Adrenal gland (tissue), 5 donors: ENCODE measurements around the gene B9D1.

Experiments used
- CTCF ChIP-seq, 6 experiments: fragments of 450-650 bp in 4 of 6; fragments of 200-600 bp in 2 of 6; sonication (generic) in 1 of 6; IDR thresholded peaks; 1 replicate in 5 of 6; 2 replicates in 1 of 6; pipeline versions ENCODE4 v1.5.1 to v1.8.0; 2016 to 2021; ENCODE audit warnings: antibody characterized with exemption in 6 of 6, mild to moderate bottlenecking in 2 of 6, moderate library complexity in 1 of 6
- POLR2A ChIP-seq, 2 donors: fragments of 450-650 bp; IDR thresholded peaks; one replicate each; pipeline ENCODE4 v1.6.1; 2017; ENCODE audit warnings: antibody characterized with exemption in 2 of 2, mild to moderate bottlenecking in 2 of 2, moderate library complexity in 1 of 2
- donor health status: DM: no; HTN: no; CAD: no.

GRCh38 chr17:19301274-19301951 lies 61.1 kb downstream of the B9D1 start:
- TF ChIP-seq CTCF (IDR thresholded peaks at IDR 0.05) (no peak), POLR2A (IDR thresholded peaks at IDR 0.05) (no peak)
